Measurements from ENCODE around the gene TCIRG1. TPM values are rescaled to one million over a fixed set of nuclear protein-coding genes. Genes with fewer than 3 reads are reported as not detected.

The TCIRG1 gene
- total RNA-seq, 2 experiments from 2014 or later = 129 to 138 TPM

DNA sequence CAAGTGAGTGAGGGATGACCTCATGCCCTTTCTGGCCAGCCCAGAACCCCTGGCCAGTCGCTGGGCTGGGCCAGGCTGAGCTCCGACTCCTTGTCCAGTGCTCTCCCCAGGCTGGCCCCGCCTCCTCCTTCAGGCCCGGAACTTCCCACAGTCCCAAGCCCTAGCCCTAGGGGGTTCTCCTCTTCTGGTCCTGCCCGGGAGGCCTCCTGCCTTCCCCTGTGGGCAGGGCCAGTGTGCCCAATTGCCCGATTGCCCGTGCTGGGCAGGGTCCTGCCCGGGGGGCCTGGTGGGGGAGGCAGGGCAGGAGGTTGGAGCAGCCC is 4.2 kb downstream of the TCIRG1 start:
- POLR2A ChIA-PET = interaction anchor here (7.4 kb wide), 1 partner anchor 8 kb away, joined by 45 read pairs; no protein-coding TSS in a partner anchor
- CTCF ChIA-PET = no interaction called here

DNA sequence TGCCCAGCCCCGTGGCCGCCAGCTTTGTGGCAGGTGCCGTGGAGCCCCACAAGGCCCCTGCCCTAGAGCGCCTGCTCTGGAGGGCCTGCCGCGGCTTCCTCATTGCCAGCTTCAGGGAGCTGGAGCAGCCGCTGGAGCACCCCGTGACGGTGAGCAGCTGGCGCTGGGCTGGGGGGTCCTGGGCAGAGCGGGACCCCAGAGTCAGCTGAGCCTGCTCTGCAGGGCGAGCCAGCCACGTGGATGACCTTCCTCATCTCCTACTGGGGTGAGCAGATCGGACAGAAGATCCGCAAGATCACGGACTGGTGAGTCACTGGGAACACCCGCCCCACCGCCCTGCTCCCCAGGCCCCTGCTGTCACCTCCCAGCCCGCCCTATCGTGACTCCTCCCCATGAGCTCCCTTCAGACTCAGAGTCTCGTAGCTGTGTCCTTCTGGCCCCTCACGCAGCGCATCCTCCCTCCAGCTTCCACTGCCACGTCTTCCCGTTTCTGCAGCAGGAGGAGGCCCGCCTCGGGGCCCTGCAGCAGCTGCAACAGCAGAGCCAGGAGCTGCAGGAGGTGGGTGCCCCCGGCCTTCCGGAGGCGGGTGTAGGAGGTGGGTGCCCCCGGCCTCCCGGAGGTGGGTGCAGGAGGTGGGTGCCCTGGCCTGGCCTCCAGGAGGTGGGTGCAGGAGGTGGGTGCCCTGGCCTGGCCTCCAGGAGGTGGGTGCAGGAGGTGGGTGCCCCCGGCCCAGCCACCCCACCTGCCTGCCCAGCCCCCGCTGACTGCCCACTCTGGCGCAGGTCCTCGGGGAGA is 4.7 kb downstream of the TCIRG1 start:
- Mint-ChIP-seq H3K4me3 (no peak overlapping the region), H3K27ac (no peak overlapping the region), H3K4me1 (ENCODE audit: low read depth) (peaks cover 4% of the 10 kb centered on the region), H3K9me3 (no peaks in the 10 kb centered on the region), H3K36me3 (ENCODE audit: low read depth) (peaks cover 4% of the 10 kb centered on the region), H3K27me3 (no peaks in the 10 kb centered on the region)
- POLR2A ChIA-PET = interaction anchor here (7.4 kb wide), 1 partner anchor 8 kb away, joined by 45 read pairs; no protein-coding TSS in a partner anchor
- DNase-seq (no peak), ATAC-seq (no peak)
- TF ChIP-seq, protein P1, sequence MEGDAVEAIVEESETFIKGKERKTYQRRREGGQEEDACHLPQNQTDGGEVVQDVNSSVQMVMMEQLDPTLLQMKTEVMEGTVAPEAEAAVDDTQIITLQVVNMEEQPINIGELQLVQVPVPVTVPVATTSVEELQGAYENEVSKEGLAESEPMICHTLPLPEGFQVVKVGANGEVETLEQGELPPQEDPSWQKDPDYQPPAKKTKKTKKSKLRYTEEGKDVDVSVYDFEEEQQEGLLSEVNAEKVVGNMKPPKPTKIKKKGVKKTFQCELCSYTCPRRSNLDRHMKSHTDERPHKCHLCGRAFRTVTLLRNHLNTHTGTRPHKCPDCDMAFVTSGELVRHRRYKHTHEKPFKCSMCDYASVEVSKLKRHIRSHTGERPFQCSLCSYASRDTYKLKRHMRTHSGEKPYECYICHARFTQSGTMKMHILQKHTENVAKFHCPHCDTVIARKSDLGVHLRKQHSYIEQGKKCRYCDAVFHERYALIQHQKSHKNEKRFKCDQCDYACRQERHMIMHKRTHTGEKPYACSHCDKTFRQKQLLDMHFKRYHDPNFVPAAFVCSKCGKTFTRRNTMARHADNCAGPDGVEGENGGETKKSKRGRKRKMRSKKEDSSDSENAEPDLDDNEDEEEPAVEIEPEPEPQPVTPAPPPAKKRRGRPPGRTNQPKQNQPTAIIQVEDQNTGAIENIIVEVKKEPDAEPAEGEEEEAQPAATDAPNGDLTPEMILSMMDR (IDR thresholded peaks at IDR 0.05) = no peak
- intact Hi-C loops (cut with micrococcal nuclease) = no loop called here
- CTCF ChIA-PET = no interaction called here

More for the DNA sequence above, 4.2 kb downstream of the TCIRG1 start:
- Mint-ChIP-seq H3K36me3 (ENCODE audit: low read depth) (peaks cover 4% of the 10 kb centered on the region), H3K27ac (no peak overlapping the region), H3K27me3 (no peaks in the 10 kb centered on the region), H3K4me1 (ENCODE audit: low read depth) (peaks cover 4% of the 10 kb centered on the region), H3K9me3 (no peaks in the 10 kb centered on the region), H3K4me3 (no peak overlapping the region)
- ATAC-seq (no peak), DNase-seq (no peak)
- intact Hi-C loops (cut with micrococcal nuclease) = no loop called here
- TF ChIP-seq, protein P1 (IDR thresholded peaks at IDR 0.05) = no peak

DNA sequence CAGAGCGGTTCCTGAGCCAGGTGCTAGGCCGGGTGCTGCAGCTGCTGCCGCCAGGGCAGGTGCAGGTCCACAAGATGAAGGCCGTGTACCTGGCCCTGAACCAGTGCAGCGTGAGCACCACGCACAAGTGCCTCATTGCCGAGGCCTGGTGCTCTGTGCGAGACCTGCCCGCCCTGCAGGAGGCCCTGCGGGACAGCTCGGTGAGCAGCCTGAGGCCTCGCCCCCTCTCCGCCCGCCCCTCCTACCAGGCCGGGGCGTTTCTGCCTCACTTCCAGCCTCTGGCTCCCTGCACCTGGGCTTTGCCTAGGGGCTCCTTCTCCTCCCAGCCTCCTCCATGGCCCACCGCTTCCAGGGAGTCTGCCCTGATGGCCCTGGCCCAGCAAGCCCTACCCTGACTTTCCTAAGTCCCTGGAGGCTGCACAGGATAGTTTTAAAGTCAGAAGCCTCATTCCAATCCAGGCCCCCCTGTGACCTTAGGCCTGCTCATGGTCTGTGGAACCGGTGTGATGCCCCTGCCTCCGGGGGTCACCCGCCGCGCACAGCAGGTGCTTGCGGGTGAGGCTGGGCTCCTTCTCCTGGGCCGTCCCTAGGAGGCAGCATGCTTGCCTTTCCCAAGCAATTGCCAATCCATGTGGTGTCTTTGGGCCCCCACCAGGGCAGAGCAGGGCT is 5.5 kb downstream of the TCIRG1 start:
- H3K4me3 Mint-ChIP-seq = no peak overlapping the region
- no peaks in the 10 kb centered on the region for H3K9me3 Mint-ChIP-seq
- ATAC-seq = no peak
- H3K36me3 Mint-ChIP-seq (ENCODE audit: low read depth) = peaks cover 4% of the 10 kb centered on the region
- ChIA-PET CTCF (no interaction called here), POLR2A (interaction anchor here (7.4 kb wide), 1 partner anchor 7 kb away, joined by 45 read pairs; no protein-coding TSS in a partner anchor)
- H3K4me1 Mint-ChIP-seq (ENCODE audit: low read depth) = peaks cover 4% of the 10 kb centered on the region
- DNase-seq = no peak
- H3K27me3 Mint-ChIP-seq = no peaks in the 10 kb centered on the region
- intact Hi-C loops (cut with micrococcal nuclease) = no loop called here
- no peak overlapping the region for H3K27ac Mint-ChIP-seq
- TF ChIP-seq, protein P1 (IDR thresholded peaks at IDR 0.05) = no peak

DNA sequence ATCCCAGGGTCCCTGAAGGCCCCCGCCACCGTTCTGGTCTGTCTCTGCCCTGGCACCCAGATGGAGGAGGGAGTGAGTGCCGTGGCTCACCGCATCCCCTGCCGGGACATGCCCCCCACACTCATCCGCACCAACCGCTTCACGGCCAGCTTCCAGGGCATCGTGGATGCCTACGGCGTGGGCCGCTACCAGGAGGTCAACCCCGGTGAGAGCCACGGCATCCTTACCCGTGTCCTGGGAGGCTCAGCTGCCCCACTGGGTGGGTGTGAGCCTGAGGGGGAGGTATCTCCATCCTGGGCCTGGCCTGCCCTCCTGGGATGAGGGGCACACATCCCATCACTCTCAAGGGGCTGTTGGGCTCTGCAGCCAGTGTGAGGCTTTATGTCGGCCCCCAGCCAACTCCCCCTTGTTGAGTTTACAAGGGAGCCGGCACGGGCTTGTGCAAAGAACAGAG is 6.1 kb downstream of the TCIRG1 start:
- no peak overlapping the region for H3K27ac Mint-ChIP-seq
- ChIA-PET CTCF (no interaction called here), POLR2A (no interaction called here)
- TF ChIP-seq, protein P1 (IDR thresholded peaks at IDR 0.05) = no peak
- peaks cover 4% of the 10 kb centered on the region for H3K4me1 Mint-ChIP-seq (ENCODE audit: low read depth)
- H3K4me3 Mint-ChIP-seq = no peak overlapping the region
- no peaks in the 10 kb centered on the region for H3K9me3 Mint-ChIP-seq
- no peak for DNase-seq
- H3K27me3 Mint-ChIP-seq = no peaks in the 10 kb centered on the region
- intact Hi-C loops (cut with micrococcal nuclease) = no loop called here
- peaks cover 4% of the 10 kb centered on the region for H3K36me3 Mint-ChIP-seq (ENCODE audit: low read depth)
- ATAC-seq = no peak
